GM12865 (cell line): Measurements from ENCODE around the gene ENSA.
A peak's percentile ranks its signal among the peaks of the same experiment; 100 is the strongest.

Experiments
- DNase-seq: peaks from one replicate; pipeline ENCODE4 v3.0.0; 2010; ENCODE audit warnings: low read depth
- H3K4me3 ChIP-seq: 2 replicates; pipeline ENCODE4 v1.5.1; 2011; ENCODE audit warnings: mild to moderate bottlenecking, low read depth, low read length, control low read depth
- TF ChIP-seq, protein P1 (sequence below): IDR thresholded peaks from 2 replicates; pipeline ENCODE4 v1.5.1; 2011; ENCODE audit warnings: low read length, control low read depth, low read depth, inconsistent platforms; ENCODE audit not compliant: insufficient read depth; ENCODE audit errors: missing control alignments

Gene ENSA

DNA sequence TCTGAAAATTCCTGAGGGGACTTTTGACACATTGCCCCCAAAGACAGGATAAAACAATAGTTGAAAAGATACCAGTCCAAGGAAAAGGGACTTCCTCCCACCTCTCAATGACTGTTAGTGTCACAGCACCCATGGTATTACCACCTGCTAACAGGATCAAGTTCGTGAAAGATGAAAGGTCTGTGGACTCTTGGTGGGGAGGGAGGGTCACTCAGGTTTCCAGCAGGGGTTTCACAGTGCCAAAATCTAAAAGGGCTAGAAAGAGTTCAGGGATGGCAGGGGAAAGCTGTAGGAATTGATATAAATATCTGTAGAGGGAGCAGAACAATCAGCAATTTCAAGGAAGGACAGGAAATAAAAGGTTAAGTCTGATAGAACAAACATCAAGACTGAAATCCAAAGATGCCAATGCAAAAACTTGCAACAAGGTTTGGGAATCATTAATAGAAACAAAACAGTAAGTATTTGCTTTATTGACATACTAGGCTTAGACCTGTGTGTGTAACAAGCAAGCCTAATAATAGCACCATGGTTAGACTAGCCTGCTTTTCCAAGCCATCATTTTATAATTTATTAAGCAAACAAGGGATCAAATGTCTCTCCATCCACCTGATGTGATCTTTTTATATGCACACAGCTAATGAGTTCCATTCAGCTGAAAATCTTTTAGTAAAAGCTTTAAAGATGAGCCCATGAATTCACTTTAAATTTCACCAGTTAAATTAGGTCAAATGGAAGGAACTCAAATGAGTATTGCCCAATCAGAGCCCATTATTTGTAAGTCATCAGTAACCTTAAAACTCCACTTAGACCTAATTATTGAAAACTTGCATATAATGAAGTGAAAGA lies 53.7 kb downstream of the ENSA start:
- TF ChIP-seq, protein P1, sequence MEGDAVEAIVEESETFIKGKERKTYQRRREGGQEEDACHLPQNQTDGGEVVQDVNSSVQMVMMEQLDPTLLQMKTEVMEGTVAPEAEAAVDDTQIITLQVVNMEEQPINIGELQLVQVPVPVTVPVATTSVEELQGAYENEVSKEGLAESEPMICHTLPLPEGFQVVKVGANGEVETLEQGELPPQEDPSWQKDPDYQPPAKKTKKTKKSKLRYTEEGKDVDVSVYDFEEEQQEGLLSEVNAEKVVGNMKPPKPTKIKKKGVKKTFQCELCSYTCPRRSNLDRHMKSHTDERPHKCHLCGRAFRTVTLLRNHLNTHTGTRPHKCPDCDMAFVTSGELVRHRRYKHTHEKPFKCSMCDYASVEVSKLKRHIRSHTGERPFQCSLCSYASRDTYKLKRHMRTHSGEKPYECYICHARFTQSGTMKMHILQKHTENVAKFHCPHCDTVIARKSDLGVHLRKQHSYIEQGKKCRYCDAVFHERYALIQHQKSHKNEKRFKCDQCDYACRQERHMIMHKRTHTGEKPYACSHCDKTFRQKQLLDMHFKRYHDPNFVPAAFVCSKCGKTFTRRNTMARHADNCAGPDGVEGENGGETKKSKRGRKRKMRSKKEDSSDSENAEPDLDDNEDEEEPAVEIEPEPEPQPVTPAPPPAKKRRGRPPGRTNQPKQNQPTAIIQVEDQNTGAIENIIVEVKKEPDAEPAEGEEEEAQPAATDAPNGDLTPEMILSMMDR = no peak
- H3K4me3 ChIP-seq = peak overlapping the region; percentile 95
- DNase-seq = peak; percentile 5

- peak overlapping the region; percentile 95 for H3K4me3 ChIP-seq
- TF ChIP-seq, protein P1 = no peak
- DNase-seq = peak; percentile 25
These were observed 54.3 kb downstream of the ENSA start for GRCh38 chr1:150575072-150575489.

DNA sequence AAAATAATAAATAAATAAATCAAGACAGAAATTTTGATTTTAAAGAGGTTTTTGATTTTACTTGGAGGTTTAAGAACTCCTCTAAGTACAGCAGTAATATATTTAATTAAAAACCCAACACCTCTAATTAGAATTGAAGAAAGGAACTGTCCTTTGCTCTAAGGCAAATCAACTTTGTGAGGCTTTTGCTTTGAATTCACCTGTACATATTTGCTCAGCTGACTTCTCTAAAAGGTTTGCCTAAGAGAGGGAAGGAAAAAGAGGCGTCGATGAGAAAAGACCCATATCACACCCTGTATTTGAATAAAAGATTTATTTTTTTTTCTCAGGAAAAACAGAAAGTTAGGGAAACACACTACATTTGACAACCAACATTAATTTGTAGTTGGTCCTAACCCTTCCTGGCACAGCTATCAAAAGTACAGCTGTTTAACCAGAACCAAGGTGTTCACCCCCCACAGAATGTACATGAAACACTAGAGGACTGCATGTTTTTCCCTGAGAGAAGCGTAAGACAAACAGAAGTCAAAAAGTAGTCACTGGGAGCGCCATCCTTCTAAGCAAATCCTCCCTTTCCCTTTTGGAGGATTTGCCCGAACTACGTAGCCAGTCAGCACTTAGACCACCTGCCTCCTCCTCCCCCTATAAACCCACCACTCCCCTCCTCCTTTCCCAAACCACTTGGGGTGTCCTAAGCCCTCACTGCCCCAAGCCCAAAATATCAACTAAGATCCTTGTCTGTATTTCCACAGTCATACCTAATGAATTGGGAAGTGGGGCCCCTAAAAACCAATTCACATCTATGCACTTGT lies 54.9 kb downstream of the ENSA start:
- peak; percentile 17 for DNase-seq
- H3K4me3 ChIP-seq = peak overlapping the region; percentile 95
- TF ChIP-seq, protein P1 = no peak

DNA sequence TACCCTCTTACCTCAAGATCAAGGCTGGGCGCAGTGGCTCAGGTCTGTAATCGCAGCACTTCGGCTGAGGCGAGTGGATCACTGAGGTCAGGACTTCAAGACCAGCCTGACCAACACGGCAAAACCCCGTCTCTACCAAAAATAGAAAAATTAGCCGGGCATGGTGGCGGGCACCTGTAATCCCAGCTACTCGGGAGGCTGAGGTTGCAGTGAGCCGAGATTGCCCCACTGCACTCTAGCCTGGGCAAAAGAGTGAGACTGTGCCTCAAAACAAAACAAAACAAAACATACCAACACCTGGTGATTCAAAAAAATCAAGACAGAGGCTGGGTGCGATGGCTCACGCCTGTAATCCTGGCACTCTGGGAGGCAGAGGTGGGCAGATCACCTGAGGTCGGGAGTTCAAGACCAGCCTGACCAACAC lies 55.8 kb downstream of the ENSA start:
- peak overlapping the region; percentile 95 for H3K4me3 ChIP-seq
- peak; percentile 9 for DNase-seq

- TF ChIP-seq, protein P1 = no peak
- peak; percentile 57 for DNase-seq
- H3K4me3 ChIP-seq = peak overlapping the region; percentile 95
These were observed 56.3 kb downstream of the ENSA start for GRCh38 chr1:150572918-150573647.
